ENCODE results near the gene RHBG.

RHBG gene

GRCh38 chr1:156428746-156429288 is 59.8 kb downstream of the RHBG start:
- no peak for DNase-seq

- no peak for DNase-seq
These were observed 60.5 kb downstream of the RHBG start for GRCh38 chr1:156429313-156430060.

GRCh38 chr1:156430303-156430702 is 61.3 kb downstream of the RHBG start:
- no peak for DNase-seq

- DNase-seq: no peak
These were observed 61.9 kb downstream of the RHBG start for GRCh38 chr1:156430866-156431265.

- no peak for DNase-seq
These were observed 62.4 kb downstream of the RHBG start for GRCh38 chr1:156431366-156431765.

- DNase-seq: no peak
These were observed 63.0 kb downstream of the RHBG start for GRCh38 chr1:156431769-156432668.

GRCh38 chr1:156432669-156433018 is 63.6 kb downstream of the RHBG start:
- no peak for DNase-seq

GRCh38 chr1:156433032-156433431 is 64.0 kb downstream of the RHBG start:
- no peak for DNase-seq

GRCh38 chr1:156433602-156434001 is 64.6 kb downstream of the RHBG start:
- DNase-seq: no peak
